Kasumi-1 (cell line): Measurements from ENCODE around the gene C16orf90.

Source experiments
- DNase-seq, 2 experiments: peaks; one replicate each; lab custom pipeline; 2025; lab: John Stamatoyannopoulos, UW

The C16orf90 gene

DNA sequence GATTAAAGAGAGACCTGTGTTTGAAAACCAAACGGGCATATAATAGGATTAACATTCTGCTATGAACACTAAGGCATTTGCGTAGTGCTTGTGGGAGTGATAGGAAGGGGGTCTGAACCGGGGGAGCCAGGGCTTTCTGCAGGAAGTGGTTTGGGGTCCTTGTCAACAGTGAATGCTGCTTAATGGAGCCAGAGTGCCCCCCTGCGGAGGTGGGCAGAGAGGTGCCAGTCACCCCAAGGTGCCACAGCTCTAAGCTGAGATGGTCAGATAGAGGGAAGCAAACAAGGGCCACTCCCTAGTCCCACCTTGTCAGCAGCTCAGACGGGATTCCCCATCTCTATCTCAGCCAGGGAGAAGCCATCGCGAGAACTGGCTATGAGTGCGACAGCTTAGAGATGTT lies 34.1 kb downstream of the C16orf90 start:
- DNase-seq = peak; percentile 18 to 33

DNA sequence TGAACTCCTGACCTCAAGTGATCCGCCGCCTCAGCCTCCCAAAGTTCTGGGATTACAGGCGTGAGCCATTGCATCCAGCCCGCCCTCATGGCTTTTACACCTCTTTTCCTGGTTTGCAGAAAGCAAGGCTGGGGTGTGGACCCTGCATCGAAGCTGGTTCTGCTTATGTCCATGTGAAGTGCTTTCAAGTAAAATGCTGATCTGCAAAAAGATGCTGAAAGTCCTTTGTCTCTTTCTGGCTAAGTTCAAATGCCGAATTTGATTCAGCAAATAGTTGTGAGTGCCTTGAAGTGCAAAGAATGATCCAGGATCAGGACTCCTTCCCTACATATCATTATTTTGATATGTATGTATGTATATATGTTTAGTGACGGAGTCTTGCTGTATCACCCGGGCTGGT lies 34.7 kb downstream of the C16orf90 start:
- no peak for DNase-seq

DNA sequence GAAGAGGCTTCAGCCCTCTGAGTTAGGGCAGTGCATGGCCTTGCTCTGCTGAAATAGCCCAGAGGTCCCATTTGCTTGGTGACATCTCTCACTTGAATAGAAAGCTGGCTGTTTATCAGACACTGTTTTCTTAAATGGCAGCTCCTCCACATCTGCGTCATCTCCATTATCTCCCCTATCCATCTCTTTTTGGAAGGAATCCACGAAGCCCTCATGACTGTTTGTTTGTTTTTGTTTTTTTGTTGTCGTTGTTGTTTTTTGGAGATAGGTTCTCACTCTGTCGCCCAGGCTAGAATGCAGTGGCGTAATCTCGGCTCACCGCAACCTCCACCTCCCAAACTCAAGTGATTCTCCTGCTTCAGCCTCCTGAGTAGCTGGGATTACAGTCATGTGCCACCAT lies 35.2 kb downstream of the C16orf90 start:
- no peak for DNase-seq

DNA sequence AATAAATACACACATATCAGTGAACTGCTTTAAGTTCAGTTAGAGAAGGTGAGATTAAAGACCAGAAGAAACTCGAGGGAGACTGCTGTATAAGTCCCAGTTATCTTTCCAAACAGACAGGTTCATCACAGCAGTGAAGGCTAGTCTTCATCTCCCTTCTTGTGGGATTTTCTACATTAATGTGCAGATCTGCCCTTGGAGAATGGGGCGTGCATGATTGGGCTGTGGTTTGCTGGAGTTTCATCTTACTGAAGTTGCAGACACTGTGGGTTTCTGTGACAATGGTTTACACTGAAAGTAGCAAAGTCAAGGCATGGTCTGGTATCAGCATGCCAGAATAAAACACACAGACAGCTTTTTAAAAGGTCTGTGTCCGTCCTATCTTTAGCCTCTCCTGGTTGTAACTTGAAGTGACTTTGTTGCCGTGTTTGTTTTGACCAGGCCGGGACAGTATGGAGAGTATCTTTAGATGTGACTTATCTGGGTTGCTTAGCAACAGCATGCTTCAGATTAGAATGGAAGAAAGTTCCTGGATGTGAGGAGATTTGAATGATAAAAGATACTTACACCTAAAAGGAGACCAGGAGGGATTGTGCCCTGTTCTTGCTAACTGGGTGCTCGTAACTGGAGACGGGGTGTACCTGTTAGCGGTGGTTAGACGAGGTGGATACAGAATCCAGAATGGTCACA lies 35.7 kb downstream of the C16orf90 start:
- DNase-seq = no peak

DNA sequence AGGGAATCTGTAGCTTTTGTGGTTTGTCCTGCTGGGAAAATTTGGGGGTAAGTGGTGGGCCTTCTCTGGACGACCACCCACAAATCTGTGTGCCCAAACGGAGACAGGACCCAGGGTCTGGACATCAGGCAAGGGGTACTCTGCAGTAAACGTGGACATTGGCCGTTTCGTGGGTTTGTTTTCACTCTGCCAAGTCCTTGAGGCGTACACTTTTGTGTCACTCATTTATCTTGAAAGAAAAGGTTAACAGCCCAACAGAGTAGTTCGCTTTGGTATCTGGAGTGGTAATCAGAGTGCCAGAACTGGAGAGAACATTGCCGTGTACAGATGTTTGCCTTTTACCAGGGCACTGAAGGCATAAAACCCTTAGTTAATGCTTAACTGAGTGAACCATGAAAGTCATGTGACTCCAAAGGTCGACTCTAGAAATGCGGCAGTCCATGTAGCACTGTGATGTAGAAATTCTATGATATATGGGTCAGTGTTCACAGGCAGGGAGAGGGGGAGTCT lies 36.4 kb downstream of the C16orf90 start:
- DNase-seq = no peak

DNA sequence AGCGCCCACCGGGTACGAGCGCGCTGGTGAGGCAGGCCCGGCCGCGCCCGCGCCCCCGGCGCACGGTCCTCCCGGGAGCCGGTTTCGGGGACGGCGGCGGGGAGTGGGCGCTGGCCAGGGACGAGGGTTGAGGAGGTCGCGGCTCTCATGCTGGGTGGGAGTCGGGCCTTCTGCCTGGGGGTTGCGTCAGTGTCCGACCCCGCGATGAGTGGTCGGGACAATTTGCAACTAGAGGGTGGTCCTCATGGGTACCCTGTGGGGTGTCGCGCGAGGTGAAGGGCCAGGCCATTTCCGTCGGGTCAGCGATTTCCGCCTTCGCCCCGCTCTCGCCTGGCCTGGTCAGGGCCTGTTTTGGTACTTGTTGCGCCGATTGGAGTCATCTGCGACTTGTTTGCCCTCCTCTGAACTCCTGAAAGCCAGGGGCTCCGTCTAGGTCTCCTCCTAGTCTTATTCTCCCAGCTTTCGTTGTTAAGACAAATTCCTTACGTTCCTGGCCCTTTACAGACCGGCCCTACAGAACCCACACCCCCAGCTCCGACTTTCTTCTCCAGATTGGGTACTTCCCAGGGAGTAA lies 36.9 kb downstream of the C16orf90 start:
- DNase-seq = no peak

DNA sequence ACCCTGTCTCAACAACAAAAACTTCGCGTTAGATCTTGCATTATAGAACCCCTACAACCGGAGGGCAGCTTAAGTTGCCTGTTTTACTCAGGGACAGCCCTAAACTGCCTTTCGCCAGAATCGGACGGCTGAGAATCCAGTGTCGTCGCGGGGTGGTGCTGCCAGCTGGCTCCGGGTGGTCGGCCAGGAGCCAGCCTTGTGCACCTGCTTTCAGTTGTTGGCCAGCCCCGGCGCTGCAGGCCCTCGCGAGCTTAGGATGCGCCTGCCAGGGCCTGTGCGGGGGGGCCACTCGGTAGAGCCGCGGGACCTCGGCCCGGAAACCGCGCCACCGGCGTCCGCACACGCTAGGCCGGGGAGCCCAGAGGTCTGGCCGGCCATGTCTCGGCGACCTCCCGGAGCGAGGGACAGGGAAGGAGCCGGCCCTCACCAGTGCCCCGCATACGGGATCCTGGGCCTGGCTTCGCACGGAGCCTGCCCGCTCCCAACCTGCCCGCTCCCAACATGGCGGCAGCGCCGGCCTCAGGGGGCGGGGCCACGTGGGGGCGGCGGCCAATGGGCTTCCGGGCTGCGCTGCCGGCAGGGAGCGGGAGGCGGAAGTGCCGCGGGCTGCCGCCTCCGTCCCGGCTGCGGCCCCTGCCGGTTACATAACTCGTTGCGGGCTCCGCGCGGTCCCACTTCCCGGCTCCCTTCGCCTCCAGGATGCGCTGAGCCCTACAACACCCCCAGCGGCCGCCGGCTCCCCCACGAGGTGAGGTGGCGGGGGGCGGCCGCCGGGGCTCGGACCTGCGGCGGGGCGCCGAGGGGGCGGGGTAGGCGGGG lies 37.6 kb downstream of the C16orf90 start:
- peak; percentile 42 to 48 for DNase-seq

DNA sequence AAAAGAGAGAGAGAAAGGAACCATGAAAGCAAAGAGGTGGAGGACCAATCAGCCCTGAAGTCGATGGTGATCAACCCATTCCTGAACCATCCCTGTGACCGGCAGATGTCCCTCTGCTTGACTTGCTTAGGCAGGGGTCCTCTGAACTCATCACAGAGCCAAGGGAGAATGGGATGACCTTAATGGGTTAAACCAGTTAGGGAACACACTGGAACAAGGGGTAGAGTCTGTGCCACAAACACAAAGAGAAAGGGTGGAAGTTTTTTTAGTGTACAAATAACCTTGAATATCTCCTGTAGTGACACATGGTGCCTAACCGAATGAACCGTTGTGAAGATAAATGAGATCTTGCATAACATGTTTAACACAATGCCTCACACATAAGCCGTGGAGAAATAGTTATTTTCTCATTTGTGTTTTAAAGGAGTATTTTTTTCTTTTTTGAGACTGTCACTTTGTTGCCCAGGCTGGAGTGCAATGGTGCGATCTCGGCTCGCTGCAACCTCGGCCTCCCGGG lies 40.6 kb downstream of the C16orf90 start:
- no peak for DNase-seq

DNA sequence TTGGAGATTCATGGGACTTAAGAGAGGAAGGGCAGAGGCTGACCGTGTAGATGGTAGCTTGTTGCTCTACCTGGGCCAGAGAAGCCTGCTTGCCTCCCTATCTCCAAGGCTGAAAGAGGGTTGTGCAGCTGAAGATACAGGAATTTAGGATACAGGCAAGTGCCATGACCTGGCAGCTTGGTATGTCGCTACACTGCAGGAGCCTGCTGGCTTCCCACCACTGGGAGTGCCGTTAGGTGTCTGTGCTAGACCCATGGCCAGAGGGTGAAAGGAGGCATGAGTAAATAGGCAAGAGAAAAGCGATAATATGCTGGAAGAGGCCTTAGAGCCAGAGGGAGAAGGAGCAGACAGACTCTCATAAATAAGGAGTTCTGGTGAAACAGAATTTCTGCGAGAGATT lies 41.2 kb downstream of the C16orf90 start:
- no peak for DNase-seq

DNA sequence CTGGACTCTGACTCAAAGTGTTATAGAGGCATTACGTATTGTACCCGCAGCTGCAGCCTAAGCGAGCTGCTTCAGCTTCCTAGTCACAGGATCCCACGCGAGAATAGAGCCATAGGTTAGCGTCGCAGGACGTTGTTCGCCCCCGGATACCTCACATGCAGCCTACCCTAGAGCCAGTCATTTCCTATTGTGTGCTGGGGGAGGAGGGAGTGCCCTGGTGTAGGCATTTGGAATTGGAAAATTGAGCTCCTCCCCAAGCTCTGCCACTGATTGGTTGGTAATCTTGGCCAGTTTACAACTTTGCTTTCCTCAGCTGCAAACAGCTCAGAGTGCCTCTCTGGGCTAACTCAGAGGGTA lies 51.3 kb downstream of the C16orf90 start:
- no peak for DNase-seq
